Measurements from ENCODE around the gene NTHL1.
A peak's percentile ranks its signal among the peaks of the same experiment; 100 is the strongest.

The NTHL1 gene

GRCh38 chr16:2047330-2048115 lies at the start of gene NTHL1, which contains the start of gene TSC2:
NTHL1 (minus strand) TSS chr16:2047834; CDS start chr16:2047823, 11 bp downstream.
TSC2 (plus strand) TSS chr16:2047985; CDS start chr16:2048616, 631 bp downstream.
- DNase-seq, result peak; percentile 91

DNA sequence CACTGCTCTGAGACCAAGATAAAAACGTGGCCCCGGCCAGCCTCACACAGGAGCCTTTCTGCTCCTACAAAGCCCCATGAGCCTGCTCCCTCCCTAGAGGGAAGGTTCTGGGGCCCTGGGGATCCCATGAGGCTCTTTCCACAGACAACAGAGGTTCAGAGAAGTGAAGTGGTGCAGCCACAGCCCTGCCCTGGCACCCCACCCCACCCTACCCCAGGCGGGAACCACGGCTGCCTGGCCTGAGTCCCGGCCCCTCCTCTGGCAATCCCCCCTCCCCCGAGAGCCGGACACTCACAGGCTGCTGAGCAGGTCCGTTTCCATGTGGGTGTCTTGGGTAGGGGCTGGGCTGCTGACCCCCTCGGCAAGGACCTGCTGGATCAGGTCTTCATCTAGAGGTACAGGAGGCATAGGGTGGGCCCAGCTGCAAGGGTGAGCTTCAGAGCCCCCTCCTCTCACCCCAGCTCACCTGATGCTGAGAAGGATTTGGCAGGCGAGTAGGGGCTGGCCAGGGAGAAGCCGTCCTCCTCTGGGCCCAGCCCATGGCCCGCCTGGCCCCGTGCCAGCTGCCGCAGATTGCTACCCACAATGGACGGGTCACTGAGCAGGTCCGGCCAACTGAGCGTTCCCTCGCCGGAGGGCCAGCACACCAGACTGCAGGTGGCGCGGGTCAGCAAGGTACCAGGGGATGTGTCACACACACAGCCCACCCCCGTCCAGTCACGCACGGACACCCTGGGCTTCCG lies 49.4 kb upstream of the NTHL1 start:
- no peak for DNase-seq

DNA sequence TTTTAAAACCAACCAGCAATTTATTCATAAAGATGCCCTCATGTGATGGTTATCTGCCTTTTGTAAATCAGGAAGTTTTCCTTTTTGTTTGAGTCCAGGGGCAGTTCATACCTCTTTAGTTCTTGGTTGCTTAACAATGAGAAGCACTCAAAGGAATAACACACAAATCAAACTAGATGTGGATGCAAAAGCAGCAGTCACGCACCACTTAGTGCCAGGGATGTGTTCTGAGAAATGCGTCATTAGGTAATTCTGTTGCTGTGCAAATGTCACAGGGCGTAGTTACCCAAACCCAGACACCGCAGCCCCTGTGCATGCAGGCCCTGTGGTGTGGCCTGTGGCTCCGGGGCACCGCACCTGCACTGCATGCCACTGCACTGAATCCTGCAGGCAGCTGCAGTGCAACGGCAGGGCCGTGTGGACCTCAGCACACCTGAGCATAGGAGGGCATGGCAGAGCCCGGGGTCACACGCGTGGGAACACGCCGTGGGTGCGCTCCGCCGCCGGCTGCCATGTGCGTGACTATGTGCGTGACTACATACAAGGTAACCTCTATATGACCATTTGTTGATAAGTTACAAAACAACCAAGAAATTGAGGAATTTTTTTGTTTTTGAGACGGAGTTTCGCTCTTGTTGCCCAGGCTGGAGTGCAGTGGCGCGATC lies 48.4 kb upstream of the NTHL1 start:
- DNase-seq, result no peak

DNA sequence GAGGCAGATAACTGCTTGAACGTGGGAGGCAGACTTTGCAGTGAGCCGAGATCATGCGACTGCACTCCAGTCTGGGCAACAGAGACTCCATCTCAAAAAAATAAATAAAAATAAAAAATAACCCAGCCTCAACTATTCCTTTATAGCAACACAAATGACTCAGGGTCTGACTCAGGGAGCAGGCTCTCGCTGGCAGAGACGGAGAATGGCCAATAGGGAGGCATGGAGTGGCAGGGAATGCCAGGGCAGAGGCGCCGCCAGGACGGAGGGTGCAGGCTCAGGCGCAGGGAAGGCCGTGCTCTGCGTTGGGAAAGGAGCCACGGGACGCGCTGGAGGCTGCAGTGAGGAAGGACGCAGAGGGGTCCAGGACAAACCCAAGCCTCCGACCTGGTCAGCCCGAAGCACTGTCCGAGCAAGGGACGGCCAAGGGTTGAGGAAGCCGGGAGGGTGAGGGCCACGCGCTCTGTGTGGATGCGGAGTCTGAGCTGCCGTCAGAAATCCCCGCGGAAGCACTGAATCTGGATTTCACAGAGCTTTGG lies 47.8 kb upstream of the NTHL1 start:
- no peak for DNase-seq

DNA sequence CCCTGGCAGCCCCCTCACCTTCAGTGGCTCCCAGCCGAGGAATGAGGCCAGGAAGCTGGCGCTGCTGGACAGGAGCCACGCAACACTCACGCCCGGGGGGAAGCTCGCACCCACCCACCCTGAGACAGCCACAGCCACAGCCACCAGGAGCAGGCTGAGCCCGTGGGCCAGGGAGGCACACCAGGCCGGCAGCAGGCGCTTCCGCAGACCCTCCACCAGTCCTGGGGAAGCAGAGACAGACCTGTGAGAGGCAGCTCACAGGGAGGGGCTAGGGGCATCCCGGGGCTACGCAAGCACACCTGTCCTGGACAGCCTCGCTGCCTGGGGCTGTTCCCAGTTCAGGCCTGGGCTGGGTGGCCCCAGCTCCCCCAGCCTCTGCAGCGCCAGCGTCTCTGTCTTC lies 46.2 kb upstream of the NTHL1 start:
- DNase-seq, result no peak

- DNase-seq, result no peak
Observed at GRCh38 chr16:2092866-2093265, 45.2 kb upstream of the NTHL1 start.

DNA sequence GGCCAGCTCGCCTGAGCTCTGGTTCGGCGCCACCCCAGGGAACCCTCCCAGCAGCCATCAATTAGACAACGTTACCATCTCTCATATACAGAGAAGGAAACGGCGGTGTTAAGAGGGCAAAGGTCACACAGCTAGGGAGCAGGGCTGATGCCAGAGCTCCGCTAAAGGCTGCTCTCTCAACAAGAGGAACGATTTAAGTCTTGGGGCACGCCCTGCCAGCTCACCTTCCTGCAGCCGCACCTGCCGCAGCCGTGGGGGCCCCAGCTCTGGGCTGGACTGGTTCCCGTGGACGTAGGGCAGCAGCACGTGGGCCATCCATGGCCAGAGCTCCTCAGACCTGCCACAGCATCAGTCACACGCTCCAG lies 44.6 kb upstream of the NTHL1 start:
- DNase-seq, result no peak

GRCh38 chr16:2091547-2092255 lies 44.1 kb upstream of the NTHL1 start:
- no peak for DNase-seq

DNA sequence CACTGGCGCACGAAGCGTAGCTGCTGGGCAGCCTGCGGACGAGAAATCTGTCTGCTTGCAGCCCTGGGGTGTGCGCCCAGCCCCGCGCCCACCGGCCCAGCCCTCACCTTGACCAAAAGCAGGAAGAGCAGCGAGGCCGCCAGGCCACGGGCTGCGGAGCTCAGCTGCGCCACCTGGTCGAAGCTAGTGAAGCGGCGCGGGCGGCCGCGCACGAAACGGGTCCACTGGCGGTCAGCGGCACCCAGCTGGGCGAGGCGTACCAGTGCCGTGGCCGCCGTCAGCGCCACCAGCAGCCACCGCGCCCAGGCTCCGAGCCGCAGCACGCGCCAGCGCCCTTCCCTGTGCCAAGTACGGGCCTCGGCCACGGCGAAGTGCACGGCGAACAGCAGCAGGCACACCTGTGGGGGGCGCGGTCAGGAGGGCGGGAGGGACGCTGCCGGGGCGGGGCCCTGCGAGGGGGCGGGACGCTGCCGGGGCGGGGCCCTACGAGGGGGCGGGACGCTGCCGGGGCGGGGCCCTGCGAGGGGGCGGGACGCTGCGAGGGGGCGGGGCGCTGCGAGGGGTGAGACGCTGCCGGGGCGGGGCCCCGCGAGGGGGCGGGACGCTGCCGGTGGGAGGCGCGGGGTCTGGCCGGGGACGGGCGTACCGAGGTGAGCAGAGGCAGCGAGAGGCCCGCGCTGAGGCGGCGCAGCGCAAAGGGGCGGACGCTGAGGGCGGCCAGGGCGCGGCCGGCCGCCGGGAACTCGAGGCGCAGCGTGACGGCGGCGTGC lies 43.3 kb upstream of the NTHL1 start:
- no peak for DNase-seq

GRCh38 chr16:2090481-2090776 lies 42.8 kb upstream of the NTHL1 start:
- DNase-seq, result no peak

DNA sequence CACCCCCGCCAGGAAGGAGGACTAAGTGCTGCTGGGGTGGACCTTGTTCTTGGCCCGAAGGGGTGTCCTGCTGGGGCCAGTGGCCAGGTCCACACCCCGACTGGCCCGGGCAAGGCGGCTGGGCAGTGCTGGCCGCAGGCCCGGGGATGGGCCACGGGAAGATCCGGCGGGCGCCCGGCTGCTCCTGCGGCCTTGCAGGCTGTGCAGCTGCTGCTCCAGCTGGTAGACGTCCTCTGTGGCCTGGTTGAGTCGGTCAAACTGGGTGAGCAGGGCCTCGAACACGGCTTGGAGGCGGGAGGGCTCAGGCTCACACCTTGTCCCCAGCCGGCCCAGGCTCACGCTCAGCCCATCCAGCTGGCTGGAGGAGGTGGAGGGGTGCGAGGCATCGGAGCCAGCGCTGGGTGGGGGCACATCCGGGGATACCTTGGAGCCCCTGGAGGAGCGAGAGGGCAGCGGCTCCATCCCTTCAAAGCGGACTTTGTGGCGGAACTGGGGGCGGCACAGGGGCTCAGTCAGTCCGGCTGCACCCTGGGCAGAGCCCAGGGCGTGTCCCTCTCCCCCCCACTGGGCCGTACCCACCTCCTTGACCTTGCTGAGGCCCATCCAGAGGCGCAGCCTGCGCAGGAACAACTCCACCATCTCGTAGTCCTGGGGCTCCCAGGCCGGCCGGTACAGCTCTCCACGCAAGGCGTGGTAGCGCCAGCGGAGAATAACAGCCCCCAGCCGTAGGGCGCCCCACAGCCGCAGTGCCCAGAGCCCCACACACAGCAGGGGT lies 42.3 kb upstream of the NTHL1 start:
- no peak for DNase-seq

GRCh38 chr16:2088759-2089358 lies 41.2 kb upstream of the NTHL1 start:
- DNase-seq, result no peak

- DNase-seq, result no peak
Observed at GRCh38 chr16:2087748-2088631, 40.4 kb upstream of the NTHL1 start.

- no peak for DNase-seq
Observed at GRCh38 chr16:2086812-2087747, 39.4 kb upstream of the NTHL1 start.

DNA sequence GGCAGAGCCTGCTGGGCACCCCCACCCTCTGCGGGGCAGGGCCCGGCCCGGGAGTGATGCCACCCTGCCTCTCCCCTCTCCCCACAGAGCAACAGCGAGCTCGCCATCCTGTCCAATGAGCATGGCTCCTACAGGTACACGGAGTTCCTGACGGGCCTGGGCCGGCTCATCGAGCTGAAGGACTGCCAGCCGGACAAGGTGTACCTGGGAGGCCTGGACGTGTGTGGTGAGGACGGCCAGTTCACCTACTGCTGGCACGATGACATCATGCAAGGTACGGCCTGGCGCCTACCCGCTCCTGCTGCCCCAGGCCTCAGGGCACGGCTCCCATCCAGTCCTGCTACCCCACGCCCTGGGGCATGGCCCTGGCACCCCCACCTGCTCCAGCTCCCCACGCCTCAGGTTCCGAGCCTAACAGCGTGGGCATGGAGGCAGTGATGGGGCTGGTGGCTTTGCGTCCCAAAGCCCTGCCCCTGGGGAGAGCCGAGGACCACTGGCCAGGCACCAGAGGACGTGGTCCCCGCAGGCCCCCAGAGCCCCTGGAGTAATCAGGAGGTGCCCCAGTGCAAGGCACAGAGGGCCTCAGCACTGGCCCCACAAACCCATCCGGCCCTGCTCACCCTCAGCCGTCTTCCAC lies 38.6 kb upstream of the NTHL1 start:
- no peak for DNase-seq

DNA sequence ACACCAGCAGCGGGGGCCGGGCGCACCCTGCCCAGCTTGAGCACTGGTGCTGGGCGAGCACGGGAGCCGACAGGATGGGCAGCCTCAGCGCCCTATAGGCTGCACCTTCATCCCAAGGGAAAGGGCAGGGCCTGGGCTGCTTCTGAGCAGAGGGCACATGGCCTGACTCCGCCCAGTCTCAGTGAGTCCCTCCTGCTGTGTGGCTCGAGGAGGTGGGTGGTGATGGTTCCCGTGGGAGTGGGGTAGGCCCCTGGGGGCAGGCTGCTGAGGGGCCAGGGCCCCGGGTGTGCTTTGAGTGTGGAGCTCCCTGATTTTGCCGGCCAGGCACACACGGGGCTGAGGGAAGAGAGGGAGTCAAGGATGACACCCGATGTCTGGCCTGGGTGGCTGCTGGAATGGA lies 38.0 kb upstream of the NTHL1 start:
- DNase-seq, result no peak

GRCh38 chr16:2084895-2085625 lies 37.4 kb upstream of the NTHL1 start:
- no peak for DNase-seq

Measured in activated effector memory CD4-positive, alpha-beta T cell treated with Interleukin-2 at 50 U/mL for 16 hours (primary cell).